ENCODE results near the gene MEIS2.

Gene MEIS2

GRCh38 chr15:37014566-37014965 lies 85.8 kb downstream of the MEIS2 start:
- no peak overlapping the region for H3K4me3 ChIP-seq (ENCODE audit: low read length)
- TF ChIP-seq CTCF (IDR thresholded peaks at IDR 0.05; ENCODE audit: insufficient read depth, low read depth, low read length, missing control alignments): no peak

GRCh38 chr15:37014137-37014536 lies 86.2 kb downstream of the MEIS2 start:
- H3K4me3 ChIP-seq (ENCODE audit: low read length): no peak overlapping the region
- TF ChIP-seq CTCF (IDR thresholded peaks at IDR 0.05; ENCODE audit: insufficient read depth, low read depth, low read length, missing control alignments): no peak
- DNase-seq (ENCODE audit: low read depth): no peak

More at GRCh38 chr15:37014566-37014965, 85.8 kb downstream of the MEIS2 start:
- DNase-seq (ENCODE audit: low read depth): no peak

GRCh38 chr15:37010595-37010994 lies 89.8 kb downstream of the MEIS2 start:
- TF ChIP-seq CTCF (IDR thresholded peaks at IDR 0.05; ENCODE audit: insufficient read depth, low read depth, low read length, missing control alignments): no peak
- no peak overlapping the region for H3K4me3 ChIP-seq (ENCODE audit: low read length)
- no peak for DNase-seq (ENCODE audit: low read depth)

GRCh38 chr15:37009288-37009687 lies 91.1 kb downstream of the MEIS2 start:
- no peak for TF ChIP-seq CTCF (IDR thresholded peaks at IDR 0.05; ENCODE audit: insufficient read depth, low read depth, low read length, missing control alignments)
- no peak for DNase-seq (ENCODE audit: low read depth)
- H3K4me3 ChIP-seq (ENCODE audit: low read length): no peak overlapping the region

GRCh38 chr15:37008205-37008604 lies 92.1 kb downstream of the MEIS2 start:
- H3K4me3 ChIP-seq (ENCODE audit: low read length): no peak overlapping the region
- DNase-seq (ENCODE audit: low read depth): no peak
- TF ChIP-seq CTCF (IDR thresholded peaks at IDR 0.05; ENCODE audit: insufficient read depth, low read depth, low read length, missing control alignments): no peak

- no peak overlapping the region for H3K4me3 ChIP-seq (ENCODE audit: low read length)
- DNase-seq (ENCODE audit: low read depth): no peak
- TF ChIP-seq CTCF (IDR thresholded peaks at IDR 0.05; ENCODE audit: insufficient read depth, low read depth, low read length, missing control alignments): no peak
Measured at GRCh38 chr15:37007301-37007700, 93.0 kb downstream of the MEIS2 start.

- no peak overlapping the region for H3K4me3 ChIP-seq (ENCODE audit: low read length)
- no peak for DNase-seq (ENCODE audit: low read depth)
- TF ChIP-seq CTCF (IDR thresholded peaks at IDR 0.05; ENCODE audit: insufficient read depth, low read depth, low read length, missing control alignments): no peak
Measured at GRCh38 chr15:37004981-37005735, 95.2 kb downstream of the MEIS2 start.

All from epithelial cell of esophagus (primary cell).